Testis (tissue), 3 donors: ENCODE results near the gene NFKBIB. TPM values are rescaled to one million over a fixed set of nuclear protein-coding genes. Genes with fewer than 3 reads are reported as not detected.

ENCODE experiments used
- DNase-seq: peaks from one replicate; pipeline ENCODE4 v3.0.0-alpha.2; 2019
- H3K27ac ChIP-seq, 2 donors: fragments of 200-600 bp; sonication (generic); one replicate each; pipeline ENCODE4 v1.5.1; 2019
- H3K27me3 ChIP-seq: fragments of 200-600 bp; sonication (generic); one replicate; pipeline ENCODE4 v1.5.1; 2019
- H3K36me3 ChIP-seq: fragments of 200-600 bp; sonication (generic); one replicate; pipeline ENCODE4 v1.5.1; 2017; ENCODE audit warnings: low read depth; ENCODE audit errors: missing control alignments
- H3K4me1 ChIP-seq: fragments of 200-600 bp; sonication (generic); one replicate; pipeline ENCODE4 v1.5.1; 2019
- H3K4me3 ChIP-seq, 2 donors: fragments of 200-600 bp; sonication (generic); one replicate each; pipeline ENCODE4 v1.5.1; 2017 to 2019
- H3K9me3 ChIP-seq: fragments of 200-600 bp; sonication (generic); one replicate; pipeline ENCODE4 v1.5.1; 2017
- POLR2A ChIP-seq: fragments of 450-650 bp; IDR thresholded peaks from one replicate; pipeline ENCODE4 v1.6.1; 2017; ENCODE audit warnings: antibody characterized with exemption, mild to moderate bottlenecking, moderate library complexity
- WGBS, 2 donors: methylation state at CpG; one replicate each; pipeline ENCODE4 v1.1.5; 2018; 5-methylcytosine and 5-hydroxymethylcytosine counted together
- intact Hi-C: fragments of 100-400 bp; cut with DNase I; formaldehyde crosslinking; loops from one replicate; pipeline ENCODE4 v1.15.1; 2023; ENCODE audit warnings: low total_unique reads
- polyA plus RNA-seq: library from polyadenylated mRNA; stranded (reverse); fragments of 350-450 nt; fragmentation: Illumina TruSeq; extraction: RNeasy Lipid Tissue Mini Kit (QIAGEN cat#74804); gene quantifications from one replicate; pipeline ENCODE4 v1.2.3, GENCODE V29; 2014; ENCODE audit warnings: low read depth, low replicate concordance; ENCODE audit not compliant: insufficient read depth
- total RNA-seq, 2 donors: library from RNA; depleted of rRNA; stranded (reverse); fragments of >200 nt; gene quantifications; one replicate each; pipeline ENCODE4 v1.2.3, GENCODE V29; 2016
- TF ChIP-seq, protein P1 (sequence below), 3 experiments: fragments of 450-650 bp in 2 of 3; fragments of 200-600 bp in 1 of 3; sonication (generic) in 1 of 3; IDR thresholded peaks; one replicate each; pipeline ENCODE4 v1.5.1; 2016 to 2019; ENCODE audit warnings: antibody characterized with exemption in 3 of 3, mild to moderate bottlenecking in 2 of 3, moderate library complexity in 1 of 3

NFKBIB gene
- total and polyA plus RNA-seq, 3 donors from 2014 or later: 70.1 to 100 (median 88.0) TPM

GRCh38 chr19:38861368-38861767 lies 38.4 kb upstream of the NFKBIB start:
- peaks cover 4% of the 10 kb centered on the region for H3K4me1 ChIP-seq
- no peaks in the 10 kb centered on the region for H3K27me3 ChIP-seq
- no peak for DNase-seq
- no peak for TF ChIP-seq POLR2A
- TF ChIP-seq, protein P1, sequence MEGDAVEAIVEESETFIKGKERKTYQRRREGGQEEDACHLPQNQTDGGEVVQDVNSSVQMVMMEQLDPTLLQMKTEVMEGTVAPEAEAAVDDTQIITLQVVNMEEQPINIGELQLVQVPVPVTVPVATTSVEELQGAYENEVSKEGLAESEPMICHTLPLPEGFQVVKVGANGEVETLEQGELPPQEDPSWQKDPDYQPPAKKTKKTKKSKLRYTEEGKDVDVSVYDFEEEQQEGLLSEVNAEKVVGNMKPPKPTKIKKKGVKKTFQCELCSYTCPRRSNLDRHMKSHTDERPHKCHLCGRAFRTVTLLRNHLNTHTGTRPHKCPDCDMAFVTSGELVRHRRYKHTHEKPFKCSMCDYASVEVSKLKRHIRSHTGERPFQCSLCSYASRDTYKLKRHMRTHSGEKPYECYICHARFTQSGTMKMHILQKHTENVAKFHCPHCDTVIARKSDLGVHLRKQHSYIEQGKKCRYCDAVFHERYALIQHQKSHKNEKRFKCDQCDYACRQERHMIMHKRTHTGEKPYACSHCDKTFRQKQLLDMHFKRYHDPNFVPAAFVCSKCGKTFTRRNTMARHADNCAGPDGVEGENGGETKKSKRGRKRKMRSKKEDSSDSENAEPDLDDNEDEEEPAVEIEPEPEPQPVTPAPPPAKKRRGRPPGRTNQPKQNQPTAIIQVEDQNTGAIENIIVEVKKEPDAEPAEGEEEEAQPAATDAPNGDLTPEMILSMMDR (IDR thresholded peaks at IDR 0.05): no peak
- WGBS, 2 donors: 92 to 94% methylated on average over 3 of the region's 3 CpGs
- H3K36me3 ChIP-seq: no peaks in the 10 kb centered on the region
- no peak overlapping the region for H3K4me3 ChIP-seq
- H3K27ac ChIP-seq: no peak overlapping the region
- intact Hi-C loops: no loop called here
- no peaks in the 10 kb centered on the region for H3K9me3 ChIP-seq

DNA sequence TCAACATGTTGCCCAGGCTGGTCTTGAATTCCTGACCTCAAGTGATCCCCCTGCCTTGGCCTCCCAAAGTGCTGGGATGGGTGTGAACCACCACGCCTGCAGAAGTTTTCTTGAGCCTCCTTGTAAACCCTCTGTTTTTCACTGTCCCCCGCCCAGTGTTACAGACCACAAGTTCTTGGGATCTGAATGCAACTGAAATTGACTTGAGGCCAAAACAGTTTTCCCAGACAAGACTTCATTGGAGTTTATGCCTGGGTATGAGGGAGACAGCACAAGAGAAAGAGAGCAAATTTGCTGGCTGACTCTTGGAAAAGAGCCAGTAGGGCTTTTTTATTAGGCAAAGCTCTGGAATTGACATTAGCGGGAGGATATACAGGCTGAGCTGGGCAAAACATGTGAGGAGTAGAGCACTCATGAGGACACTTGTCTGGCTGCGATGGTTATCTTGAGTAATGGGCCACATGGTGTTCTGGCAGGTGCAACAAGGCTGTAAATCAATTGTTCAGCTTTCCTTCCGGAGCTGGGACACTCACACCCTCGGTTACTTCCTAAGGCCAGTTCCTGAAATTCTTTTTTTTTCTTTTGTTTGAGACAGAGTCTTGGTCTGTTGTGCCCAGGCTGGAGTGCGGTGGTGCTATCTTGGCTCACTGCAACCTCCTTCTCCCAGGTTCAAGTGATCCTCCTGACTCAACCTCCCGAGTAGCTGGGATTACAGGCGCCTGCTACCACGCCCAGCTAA lies 37.3 kb upstream of the NFKBIB start:
- no peak overlapping the region for H3K4me3 ChIP-seq
- intact Hi-C loops: no loop called here
- H3K27ac ChIP-seq: no peak overlapping the region
- 58% methylated on average over 10 of the region's 10 CpGs for WGBS, 2 donors
- no peaks in the 10 kb centered on the region for H3K9me3 ChIP-seq
- no peaks in the 10 kb centered on the region for H3K27me3 ChIP-seq
- peaks cover 4% of the 10 kb centered on the region for H3K4me1 ChIP-seq
- H3K36me3 ChIP-seq: no peaks in the 10 kb centered on the region
- no peak for TF ChIP-seq POLR2A
- TF ChIP-seq, protein P1 (IDR thresholded peaks at IDR 0.05): no peak
- DNase-seq: no peak

GRCh38 chr19:38867171-38867780 lies 32.5 kb upstream of the NFKBIB start:
- intact Hi-C loops: no loop called here
- no peaks in the 10 kb centered on the region for H3K27me3 ChIP-seq
- 80 to 88% methylated on average over 10 of the region's 10 CpGs for WGBS, 2 donors
- TF ChIP-seq, protein P1 (IDR thresholded peaks at IDR 0.05): no peak
- no peak for TF ChIP-seq POLR2A
- H3K36me3 ChIP-seq: no peaks in the 10 kb centered on the region
- no peak overlapping the region for H3K4me3 ChIP-seq
- no peaks in the 10 kb centered on the region for H3K4me1 ChIP-seq
- no peak overlapping the region for H3K27ac ChIP-seq
- DNase-seq: no peak
- no peaks in the 10 kb centered on the region for H3K9me3 ChIP-seq

DNA sequence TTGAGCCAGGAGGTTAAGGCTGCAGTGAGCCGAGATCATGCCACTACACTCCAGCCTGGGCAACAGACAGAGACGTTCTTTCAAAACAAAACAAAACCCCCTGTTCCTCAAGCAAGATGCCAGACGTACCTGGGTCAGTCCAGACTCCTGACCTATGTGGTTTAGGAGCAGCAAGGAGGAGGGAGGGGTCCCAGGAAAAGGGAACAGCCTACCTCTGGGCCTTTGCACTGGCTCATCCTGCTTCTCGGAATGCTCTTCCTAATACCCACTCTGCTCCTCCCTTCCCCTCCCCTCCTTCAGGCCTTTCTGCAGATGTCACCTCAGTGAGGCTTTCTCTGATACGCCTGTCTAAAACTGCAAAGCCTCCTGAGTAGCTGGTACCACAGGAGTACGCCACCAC lies 31.2 kb upstream of the NFKBIB start:
- no peaks in the 10 kb centered on the region for H3K9me3 ChIP-seq
- intact Hi-C loops: no loop called here
- no peaks in the 10 kb centered on the region for H3K36me3 ChIP-seq
- WGBS, 2 donors: 76 to 84% methylated on average over 6 of the region's 6 CpGs
- H3K4me3 ChIP-seq: no peak overlapping the region
- no peaks in the 10 kb centered on the region for H3K4me1 ChIP-seq
- H3K27ac ChIP-seq: no peak overlapping the region
- no peaks in the 10 kb centered on the region for H3K27me3 ChIP-seq
- TF ChIP-seq POLR2A: no peak
- TF ChIP-seq, protein P1 (IDR thresholded peaks at IDR 0.05): no peak
- no peak for DNase-seq
